Measurements from ENCODE around the gene HPCAL1.

DNA sequence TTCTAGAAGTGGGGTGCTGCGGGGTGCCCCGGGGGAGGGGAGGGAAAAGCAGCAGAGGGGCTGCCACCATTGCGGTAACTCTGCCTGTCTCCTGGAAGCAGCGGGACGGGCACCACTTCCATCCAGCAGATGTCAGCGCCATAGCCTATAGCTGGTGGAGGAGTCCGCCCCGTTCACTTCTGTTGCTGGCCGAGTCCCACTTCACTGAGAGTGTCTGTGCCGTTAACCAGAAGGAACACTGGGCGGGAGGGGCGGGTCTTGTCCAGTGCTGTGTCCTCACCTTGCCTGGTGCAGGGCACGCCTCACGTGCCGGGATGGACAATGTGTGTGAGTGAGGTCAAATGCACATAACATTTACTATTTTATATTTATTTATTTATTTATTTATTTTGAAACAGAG, 164.7 kb downstream of the HPCAL1 start:
- TF ChIP-seq, protein P1, sequence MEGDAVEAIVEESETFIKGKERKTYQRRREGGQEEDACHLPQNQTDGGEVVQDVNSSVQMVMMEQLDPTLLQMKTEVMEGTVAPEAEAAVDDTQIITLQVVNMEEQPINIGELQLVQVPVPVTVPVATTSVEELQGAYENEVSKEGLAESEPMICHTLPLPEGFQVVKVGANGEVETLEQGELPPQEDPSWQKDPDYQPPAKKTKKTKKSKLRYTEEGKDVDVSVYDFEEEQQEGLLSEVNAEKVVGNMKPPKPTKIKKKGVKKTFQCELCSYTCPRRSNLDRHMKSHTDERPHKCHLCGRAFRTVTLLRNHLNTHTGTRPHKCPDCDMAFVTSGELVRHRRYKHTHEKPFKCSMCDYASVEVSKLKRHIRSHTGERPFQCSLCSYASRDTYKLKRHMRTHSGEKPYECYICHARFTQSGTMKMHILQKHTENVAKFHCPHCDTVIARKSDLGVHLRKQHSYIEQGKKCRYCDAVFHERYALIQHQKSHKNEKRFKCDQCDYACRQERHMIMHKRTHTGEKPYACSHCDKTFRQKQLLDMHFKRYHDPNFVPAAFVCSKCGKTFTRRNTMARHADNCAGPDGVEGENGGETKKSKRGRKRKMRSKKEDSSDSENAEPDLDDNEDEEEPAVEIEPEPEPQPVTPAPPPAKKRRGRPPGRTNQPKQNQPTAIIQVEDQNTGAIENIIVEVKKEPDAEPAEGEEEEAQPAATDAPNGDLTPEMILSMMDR (IDR thresholded peaks at IDR 0.05; ENCODE audit: low read depth, low read length, poor library complexity, severe bottlenecking), result no peak
- TF ChIP-seq EZH2phosphoT487 (IDR thresholded peaks at IDR 0.05; ENCODE audit: borderline replicate concordance, low read length), result no peak
